Neural progenitor cell (in vitro differentiated cells): ENCODE results near the gene TMEM107. TPM values are rescaled to one million over a fixed set of nuclear protein-coding genes. Genes with fewer than 3 reads are reported as not detected.

Experiments
- DNase-seq: peaks from one replicate; pipeline ENCODE4 v3.0.0-alpha.2; 2016; ENCODE audit warnings: low spot score
- H2AFZ ChIP-seq: fragments of 200-600 bp; sonication (generic); replicated peaks from 2 replicates; pipeline ENCODE4 v1.6.1; 2016; ENCODE audit warnings: antibody characterized with exemption
- H3F3A ChIP-seq: fragments of 200-600 bp; sonication (generic); 2 replicates; pipeline ENCODE4 v1.6.1; 2016; ENCODE audit warnings: antibody characterized with exemption, low read depth
- H3K27ac ChIP-seq: fragments of 200-600 bp; sonication (generic); 2 replicates; pipeline ENCODE4 v1.5.1; 2016; ENCODE audit warnings: mild to moderate bottlenecking
- H3K27me3 ChIP-seq: fragments of 200-600 bp; sonication (generic); 2 replicates; pipeline ENCODE4 v1.6.1; 2016; ENCODE audit warnings: mild to moderate bottlenecking, moderate library complexity
- H3K36me3 ChIP-seq: fragments of 200-600 bp; sonication (generic); 2 replicates; pipeline ENCODE4 v1.5.1; 2016
- H3K4me1 ChIP-seq: fragments of 200-600 bp; sonication (generic); 2 replicates; pipeline ENCODE4 v1.6.1; 2016; ENCODE audit warnings: mixed run types
- H3K4me2 ChIP-seq: fragments of 200-600 bp; sonication (generic); 2 replicates; pipeline ENCODE4 v1.6.1; 2016
- H3K4me3 ChIP-seq: fragments of 200-600 bp; sonication (generic); 2 replicates; pipeline ENCODE4 v1.5.1; 2016
- H3K79me2 ChIP-seq: fragments of 200-600 bp; sonication (generic); 2 replicates; pipeline ENCODE4 v1.6.1; 2016; ENCODE audit warnings: low read depth
- H3K9ac ChIP-seq: fragments of 200-600 bp; sonication (generic); 2 replicates; pipeline ENCODE4 v1.6.1; 2016
- H3K9me3 ChIP-seq: fragments of 200-600 bp; sonication (generic); 2 replicates; pipeline ENCODE4 v1.5.1; 2016; ENCODE audit warnings: low read depth
- H4K20me1 ChIP-seq: fragments of 200-600 bp; sonication (generic); 2 replicates; pipeline ENCODE4 v1.6.1; 2016; ENCODE audit warnings: low read depth
- H3K27ac Mint-ChIP-seq: 3 replicates; pipeline ENCODE4 v1.8.0; 2021; ENCODE audit warnings: mixed read lengths
- H3K27me3 Mint-ChIP-seq: 2 replicates; pipeline ENCODE4 v1.8.0; 2022; ENCODE audit warnings: low read depth, mild to moderate bottlenecking, inconsistent platforms, moderate library complexity, mixed read lengths; ENCODE audit not compliant: insufficient read depth
- H3K36me3 Mint-ChIP-seq: 3 replicates; pipeline ENCODE4 v1.8.0; 2021; ENCODE audit warnings: mixed read lengths
- H3K4me1 Mint-ChIP-seq: 3 replicates; pipeline ENCODE4 v1.8.0; 2021; ENCODE audit warnings: mixed read lengths
- H3K4me3 Mint-ChIP-seq: 3 replicates; pipeline ENCODE4 v1.8.0; 2021; ENCODE audit warnings: mild to moderate bottlenecking, moderate library complexity, mixed read lengths
- H3K9me3 Mint-ChIP-seq: 3 replicates; pipeline ENCODE4 v1.8.0; 2020; ENCODE audit warnings: mixed read lengths
- CTCF ChIP-seq: fragments of 200-600 bp; sonication (generic); IDR thresholded peaks from 2 replicates; pipeline ENCODE4 v1.5.1; 2017; ENCODE audit warnings: antibody characterized with exemption, mild to moderate bottlenecking
- EZH2 ChIP-seq: fragments of 200-600 bp; sonication (generic); IDR thresholded peaks from 2 replicates; pipeline ENCODE4 v1.6.1; 2017; ENCODE audit warnings: antibody characterized with exemption, mild to moderate bottlenecking, moderate library complexity
- EZH2phosphoT487 ChIP-seq: fragments of 200-600 bp; sonication (generic); IDR thresholded peaks from 2 replicates; pipeline ENCODE4 v1.6.1; 2017; ENCODE audit warnings: antibody characterized with exemption
- total RNA-seq: library from RNA; depleted of rRNA; stranded (reverse); fragments of >200 nt; gene quantifications from 2 replicates; pipeline ENCODE4 v1.2.3, GENCODE V29; 2015; ENCODE audit warnings: low replicate concordance

TMEM107 gene
- total RNA-seq, 1 donor from 2014 or later = 26.0 TPM

- TF ChIP-seq CTCF = no peak
- TF ChIP-seq EZH2 = no peak
- no peak for TF ChIP-seq EZH2phosphoT487
- Mint-ChIP-seq H3K27me3 (peaks cover 2% of the 10 kb centered on the region), H3K4me3 (peak overlapping the region; percentile 88), H3K9me3 (no peaks in the 10 kb centered on the region), H3K4me1 (peaks cover 36% of the 10 kb centered on the region), H3K27ac (no peak overlapping the region), H3K36me3 (peaks cover 7% of the 10 kb centered on the region)
- Histone ChIP-seq H4K20me1 (peaks cover 39% of the 10 kb centered on the region), H2AFZ (no peak overlapping the region), H3K27me3 (no peaks in the 10 kb centered on the region), H3K27ac (no peak overlapping the region), H3K4me3 (no peak overlapping the region), H3K9ac (no peak overlapping the region), H3K79me2 (peaks cover 19% of the 10 kb centered on the region), H3K9me3 (no peaks in the 10 kb centered on the region), H3K4me2 (no peak overlapping the region), H3F3A (peaks cover 59% of the 10 kb centered on the region), H3K4me1 (peaks cover 19% of the 10 kb centered on the region), H3K36me3 (peaks cover 4% of the 10 kb centered on the region)
- no peak for DNase-seq
Measured at GRCh38 chr17:8160741-8161221, 15.4 kb downstream of the TMEM107 start.

GRCh38 chr17:8160224-8160577, 16.0 kb downstream of the TMEM107 start:
- H3K4me2 ChIP-seq = no peak overlapping the region
- no peak overlapping the region for H3K27ac ChIP-seq
- TF ChIP-seq EZH2 (no peak), CTCF (no peak), EZH2phosphoT487 (no peak)
- no peak overlapping the region for H2AFZ ChIP-seq
- H3K4me1 ChIP-seq = peaks cover 24% of the 10 kb centered on the region
- H3K36me3 ChIP-seq = peaks cover 4% of the 10 kb centered on the region
- peaks cover 65% of the 10 kb centered on the region for H3F3A ChIP-seq
- no peak for DNase-seq
- H3K9me3 Mint-ChIP-seq = no peaks in the 10 kb centered on the region
- H3K4me3 Mint-ChIP-seq = peak overlapping the region; percentile 68
- H3K27me3 ChIP-seq = no peaks in the 10 kb centered on the region
- no peak overlapping the region for H3K9ac ChIP-seq
- no peak overlapping the region for H3K4me3 ChIP-seq
- H3K79me2 ChIP-seq = peaks cover 19% of the 10 kb centered on the region
- no peaks in the 10 kb centered on the region for H3K9me3 ChIP-seq
- H4K20me1 ChIP-seq = peaks cover 39% of the 10 kb centered on the region
- peak overlapping the region; percentile 46 for H3K27ac Mint-ChIP-seq
- H3K27me3 Mint-ChIP-seq = peaks cover 6% of the 10 kb centered on the region
- peaks cover 36% of the 10 kb centered on the region for H3K4me1 Mint-ChIP-seq
- H3K36me3 Mint-ChIP-seq = peaks cover 7% of the 10 kb centered on the region

GRCh38 chr17:8159459-8160223, 16.5 kb downstream of the TMEM107 start:
- Histone ChIP-seq H3K27me3 (no peaks in the 10 kb centered on the region), H3K4me3 (no peak overlapping the region), H4K20me1 (peaks cover 39% of the 10 kb centered on the region), H3K4me1 (peaks cover 30% of the 10 kb centered on the region), H2AFZ (no peak overlapping the region), H3K9me3 (no peaks in the 10 kb centered on the region), H3K36me3 (peaks cover 4% of the 10 kb centered on the region), H3K79me2 (peaks cover 19% of the 10 kb centered on the region), H3K9ac (no peak overlapping the region), H3F3A (peaks cover 69% of the 10 kb centered on the region), H3K4me2 (no peak overlapping the region), H3K27ac (no peak overlapping the region)
- TF ChIP-seq EZH2phosphoT487 (no peak), EZH2 (no peak), CTCF (no peak)
- peaks cover 7% of the 10 kb centered on the region for H3K36me3 Mint-ChIP-seq
- H3K4me3 Mint-ChIP-seq = peak overlapping the region; percentile 62
- peaks cover 3% of the 10 kb centered on the region for H3K27me3 Mint-ChIP-seq
- no peak for DNase-seq
- H3K9me3 Mint-ChIP-seq = no peaks in the 10 kb centered on the region
- peaks cover 31% of the 10 kb centered on the region for H3K4me1 Mint-ChIP-seq
- no peak overlapping the region for H3K27ac Mint-ChIP-seq
